A673 (cell line): ENCODE results near the gene JHY.

Experiments
- CTCF ChIP-seq: fragments of 300-800, 200-600 bp; sonication (generic); conservative IDR thresholded peaks from 2 replicates; pipeline ENCODE4 v1.5.1; 2017; ENCODE audit warnings: low read depth, mild to moderate bottlenecking, antibody characterized with exemption, low read length, moderate library complexity, mixed read lengths
- EZH2 ChIP-seq: fragments of 200-600 bp; sonication (generic); IDR thresholded peaks from 2 replicates; pipeline ENCODE4 v1.6.1; 2017; ENCODE audit warnings: borderline replicate concordance, low read depth, mild to moderate bottlenecking, mixed read lengths, antibody characterized with exemption, low read length; ENCODE audit not compliant: poor library complexity, severe bottlenecking

GRCh38 chr11:122981388-122982264 lies 99.1 kb downstream of the JHY start, which contains the start of gene BSX:
- TF ChIP-seq CTCF (no peak), EZH2 (no peak)
